K562 (cell line): ENCODE data around the gene PRICKLE4. TPM values are rescaled to one million over a fixed set of nuclear protein-coding genes. Genes with fewer than 3 reads are reported as not detected.

ENCODE experiments used
- ATAC-seq: fragments of 200-7000 bp; cut with Tn5 transposase; 3 replicates; pipeline ENCODE4 v1.9.1; 2020; ENCODE audit warnings: moderate library complexity
- BruUV-seq: library from RNA; stranded (reverse); fragments of 400-500 nt; replicated peaks from 2 replicates; lab custom pipeline; 2021; lab: Mats Ljungman, UMichigan
- CTCF ChIA-PET: fragments of 300-600 bp; formaldehyde crosslinking; extraction: SDS; loops from one replicate; lab custom pipeline; 2021; ENCODE audit warnings: low intra/inter-chr PET ratio; lab: Yijun Ruan, JAX
- POLR2A ChIA-PET: fragments of 300-600, 350-650 bp; sonication (Branson Sonifier 250); formaldehyde crosslinking; extraction: SDS; loops from one replicate; lab custom pipeline; 2021; ENCODE audit warnings: antibody characterized with exemption, inconsistent platforms; lab: Yijun Ruan, JAX
- DNase-seq, 4 experiments: peaks; one replicate each; pipeline versions ENCODE4 v3.0.0 to v3.0.0-alpha.2; 2011 to 2018; ENCODE audit warnings: low spot score in 3 of 4, mixed read lengths in 3 of 4; ENCODE audit errors: extremely low read depth in 1 of 4
- FAIRE-seq: peaks from 2 replicates; lab custom pipeline; 2011; peaks lifted over from hg19 to GRCh38; lab: Jason Lieb, UNC
- H2AFZ ChIP-seq: 2 replicates; pipeline ENCODE4 v1.6.0; 2011; ENCODE audit warnings: low read depth, low read length, control low read depth, inconsistent platforms
- H3K27ac ChIP-seq: fragments of 200-600 bp; 3 replicates; pipeline ENCODE4 v1.8.0; 2011; ENCODE audit warnings: low read depth, mild to moderate bottlenecking, control low read depth, inconsistent platforms, low read length, moderate library complexity, mixed read lengths; ENCODE audit errors: extremely low read depth
- H3K27me3 ChIP-seq, 2 experiments: fragments of 300-600 bp in 1 of 2; 2 replicates in 1 of 2; 3 replicates in 1 of 2; pipeline versions ENCODE4 v1.6.0 to v1.8.0; 2011; ENCODE audit warnings: inconsistent platforms in 2 of 2, low read length in 2 of 2, mild to moderate bottlenecking in 1 of 2, mixed read lengths in 1 of 2, moderate library complexity in 1 of 2; ENCODE audit not compliant: control insufficient read depth in 2 of 2, insufficient read depth in 2 of 2
- H3K36me3 ChIP-seq: fragments of 300-600 bp; 3 replicates; pipeline ENCODE4 v1.8.0; 2011; ENCODE audit warnings: mild to moderate bottlenecking, low read length, inconsistent platforms; ENCODE audit not compliant: control insufficient read depth, insufficient read depth
- H3K4me1 ChIP-seq, 2 experiments: fragments of 200-600 bp in 1 of 2; replicated peaks in 1 of 2; 2 replicates in 1 of 2; 3 replicates in 1 of 2; pipeline versions ENCODE4 v1.5.1 to v1.8.0; 2011; ENCODE audit warnings: inconsistent platforms in 2 of 2, low read length in 2 of 2, mild to moderate bottlenecking in 1 of 2, mixed read lengths in 1 of 2, moderate library complexity in 1 of 2; ENCODE audit not compliant: control insufficient read depth in 2 of 2, insufficient read depth in 2 of 2
- H3K4me2 ChIP-seq: 2 replicates; pipeline ENCODE4 v1.6.1; 2011; ENCODE audit warnings: low read length, control low read depth, inconsistent platforms, mixed read lengths; ENCODE audit not compliant: insufficient read depth
- H3K4me3 ChIP-seq: fragments of 200-600 bp; sonication (generic), shearing (Covaris generic); 2 replicates; pipeline ENCODE4 v1.5.1; 2016; ENCODE audit warnings: control low read depth, inconsistent platforms
- H3K79me2 ChIP-seq: fragments of 200-600 bp; 3 replicates; pipeline ENCODE4 v1.8.0; 2011; ENCODE audit warnings: low read length, inconsistent platforms; ENCODE audit not compliant: control insufficient read depth, insufficient read depth
- H3K9ac ChIP-seq, 2 experiments: 2 replicates each; pipeline versions ENCODE4 v1.6.0 to v1.6.1; 2011; ENCODE audit warnings: low read depth in 2 of 2, low read length in 2 of 2, control low read depth in 1 of 2, inconsistent platforms in 1 of 2, mild to moderate bottlenecking in 1 of 2, mixed read lengths in 1 of 2; ENCODE audit not compliant: insufficient read depth in 1 of 2
- H3K9me1 ChIP-seq: one replicate; pipeline ENCODE4 v1.6.0; 2011; ENCODE audit warnings: inconsistent platforms, mild to moderate bottlenecking, low read length, moderate library complexity; ENCODE audit not compliant: control insufficient read depth, insufficient read depth
- H3K9me3 ChIP-seq: replicated peaks from 2 replicates; pipeline ENCODE4 v1.5.1; 2011; ENCODE audit warnings: low read depth, low read length, inconsistent platforms; ENCODE audit not compliant: control insufficient read depth, insufficient read depth
- H4K20me1 ChIP-seq: replicated peaks from 2 replicates; pipeline ENCODE4 v1.6.1; 2011; ENCODE audit warnings: low read length, inconsistent platforms, mixed read lengths; ENCODE audit not compliant: control insufficient read depth, insufficient read depth
- ELF4 ChIP-seq: fragments of 450-650 bp; formaldehyde crosslinking; IDR thresholded peaks from 2 replicates; pipeline ENCODE4 v1.4.0; 2022; ENCODE audit warnings: missing genetic modification characterization
- HMGN3 ChIP-seq: IDR thresholded peaks from 2 replicates; pipeline ENCODE4 v1.6.1; 2011; ENCODE audit warnings: borderline replicate concordance, low read depth, mild to moderate bottlenecking, mixed read lengths, low read length; ENCODE audit not compliant: insufficient read length; ENCODE audit errors: extremely low read depth
- NRF1 ChIP-seq, 2 experiments: fragments of 450-650 bp; IDR thresholded peaks in 1 of 2; conservative IDR thresholded peaks in 1 of 2; 2 replicates each; pipeline ENCODE4 v1.6.1; 2014; ENCODE audit warnings: mild to moderate bottlenecking in 2 of 2
- PCBP1 ChIP-seq: fragments of 200-400 bp; formaldehyde crosslinking; IDR thresholded peaks from 2 replicates; pipeline ENCODE4 v1.6.1; 2018; ENCODE audit warnings: mild to moderate bottlenecking, low read depth, low read length; ENCODE audit not compliant: poor library complexity, severe bottlenecking
- POLR2AphosphoS2 ChIP-seq: IDR thresholded peaks from 2 replicates; pipeline ENCODE4 v1.6.1; 2012; ENCODE audit warnings: low read length, improper control_type of control experiment
- TCF7 ChIP-seq: sonication (generic); IDR thresholded peaks from 2 replicates; pipeline ENCODE4 v1.6.1; 2016; ENCODE audit warnings: antibody characterized with exemption, borderline replicate concordance
- YY1 ChIP-seq, 3 experiments: IDR thresholded peaks; 2 replicates each; pipeline ENCODE4 v1.6.1; 2011; ENCODE audit warnings: low read length in 2 of 3, mild to moderate bottlenecking in 2 of 3, moderate library complexity in 2 of 3, borderline replicate concordance in 1 of 3, control low read depth in 1 of 3, low read depth in 1 of 3; ENCODE audit not compliant: insufficient read depth in 3 of 3, insufficient replicate concordance in 2 of 3, control insufficient read depth in 1 of 3, insufficient read length in 1 of 3; ENCODE audit errors: extremely low read depth in 1 of 3
- ZNF175 ChIP-seq: fragments of 200-800 bp; sonication (Bioruptor generic); IDR thresholded peaks from 2 replicates; pipeline ENCODE4 v1.6.1; 2016; ENCODE audit warnings: low read depth, mild to moderate bottlenecking, missing genetic modification characterization, missing compliant biosample characterization
- ZNF57 ChIP-seq: fragments of 450-650 bp; formaldehyde crosslinking; IDR thresholded peaks from 2 replicates; pipeline ENCODE4 v1.4.0; 2020; ENCODE audit warnings: mild to moderate bottlenecking, moderate library complexity
- ZNF707 ChIP-seq: fragments of 250-450 bp; sonication (Bioruptor Pico); conservative IDR thresholded peaks from 2 replicates; pipeline ENCODE4 v1.8.0; 2022; ENCODE audit warnings: inconsistent platforms, mild to moderate bottlenecking, moderate library complexity
- WGBS: fragments of 100-300 bp; shearing (Covaris generic); methylation state at CpG from one replicate; pipeline ENCODE4 v1.1.6; 2016; ENCODE audit warnings: low coverage, mixed read lengths; ENCODE audit not compliant: insufficient coverage; ENCODE audit errors: missing lambda C conversion rate; 5-methylcytosine and 5-hydroxymethylcytosine counted together
- in situ Hi-C: fragments of 300-500 bp; cut with MboI; formaldehyde crosslinking; loops from 4 replicates; pipeline ENCODE4 v1.15.0; 2018; ENCODE audit warnings: inconsistent platforms, mixed read lengths
- intact Hi-C: fragments of 100-400 bp; cut with micrococcal nuclease; formaldehyde crosslinking; loops from 2 replicates; pipeline ENCODE4 v1.14.2; 2022
- polyA plus RNA-seq, 8 experiments: library from polyadenylated mRNA; depleted of rRNA in 4 of 8; stranded (reverse) in 5 of 8; unstranded in 3 of 8; fragments of >200 nt; fragmentation: Nextera tagmentation in 2 of 8; fragmentation: Illumina TruSeq in 1 of 8; extraction: Ambion mirVana in 2 of 8; extraction: Trizol in 1 of 8; gene quantifications; 2 replicates each; pipeline versions ENCODE4 v1.2.1 to v1.2.3, GENCODE V29; 2011 to 2014; ENCODE audit warnings: inconsistent platforms in 1 of 8, missing spikeins in 1 of 8
- total RNA-seq, 7 experiments: library from RNA; depleted of rRNA in 6 of 7; stranded (reverse); fragments of >200 nt in 6 of 7; fragmentation: Illumina TruSeq in 2 of 7; extraction: Trizol in 2 of 7; gene quantifications; 2 replicates each; pipeline versions ENCODE4 v1.2.1 to v1.2.3, GENCODE V29; 2011 to 2021; ENCODE audit warnings: low replicate concordance in 1 of 7
- TF ChIP-seq, protein P1 (sequence below), 2 experiments: fragments of 450-650 bp in 1 of 2; IDR thresholded peaks; 2 replicates each; pipeline ENCODE4 v1.6.1; 2011 to 2017; ENCODE audit warnings: low read depth in 2 of 2, antibody characterized with exemption in 1 of 2, borderline replicate concordance in 1 of 2, low read length in 1 of 2, mild to moderate bottlenecking in 1 of 2, mixed read lengths in 1 of 2; ENCODE audit not compliant: control insufficient read depth in 1 of 2
- TF ChIP-seq, protein P2 (sequence below): fragments of 450-650 bp; IDR thresholded peaks from 2 replicates; pipeline ENCODE4 v1.7.0; 2016; ENCODE audit warnings: borderline replicate concordance

Gene PRICKLE4
- total and polyA plus RNA-seq, 9 of the 15 experiments (the other 6 are each of a cell fraction or from before 2014, with no cell fraction given), result 0.20 to 0.32 (median 0.27) TPM; not detected in 6

DNA sequence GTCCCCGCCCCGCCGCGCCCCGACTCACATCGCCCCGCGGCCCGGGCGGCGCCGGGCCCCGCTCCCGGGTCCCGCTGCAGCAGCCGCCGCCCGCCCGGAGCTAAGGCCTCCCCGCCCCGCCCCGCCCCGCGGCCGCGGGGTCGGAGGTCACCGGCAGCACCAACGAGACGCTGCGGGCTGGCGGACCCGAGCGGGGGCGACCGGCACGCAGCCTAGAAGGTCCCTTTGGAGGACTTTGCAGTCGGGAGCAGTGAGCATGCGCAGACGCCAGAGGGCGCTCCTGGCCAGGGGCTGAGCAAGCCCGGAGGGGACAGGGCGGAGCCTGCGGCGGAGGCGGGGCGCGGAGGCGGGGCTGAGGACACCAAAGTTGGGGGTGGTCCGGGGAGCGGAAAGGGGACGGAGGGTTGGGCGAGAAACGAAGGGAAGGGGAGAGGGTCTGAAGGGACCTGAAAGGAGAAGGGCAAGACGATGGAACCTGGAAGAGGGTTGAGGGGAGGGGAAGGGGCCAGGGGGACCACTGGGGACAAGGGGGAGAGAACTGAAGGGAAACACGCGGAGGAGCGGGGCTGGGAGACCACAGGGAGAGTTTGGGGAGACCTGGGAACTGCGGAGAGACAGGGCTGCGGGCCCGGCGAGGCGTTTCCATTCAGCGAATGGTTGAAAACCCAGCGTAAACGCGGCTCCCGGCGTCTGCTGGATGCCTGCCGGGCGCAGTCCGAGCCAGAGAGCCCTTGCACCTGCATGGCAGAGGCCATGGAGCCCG is 613 bp upstream of the PRICKLE4 start, which contains the start of gene FRS3:
Gene FRS3 (minus strand): TSS at position 113 of the 763 bp plus-strand sequence. CDS start 2,913 bp downstream, outside the sequence.
- CTCF ChIA-PET, result interaction anchor here (0.7 to 4.3 kb wide), 11 partner anchors 44 to 1097 kb away, joined by 3 to 50 read pairs (median 4); partner anchors contain the start of gene TFEB
- H3K79me2 ChIP-seq, result peaks cover 6% of the 10 kb centered on the region; the same call in 1 of the 3 replicates
- POLR2A ChIA-PET, result interaction anchor here (0.5 kb wide), 1 partner anchor 17 kb away, joined by 3 read pairs; no protein-coding TSS in a partner anchor
- H3K4me1 ChIP-seq, result peaks cover 17 to 27% of the 10 kb centered on the region in 2 experiments
- no peaks in the 10 kb centered on the region; the same call in 1 of the 2 replicates for H4K20me1 ChIP-seq
- no peaks in the 10 kb centered on the region for H3K27me3 ChIP-seq
- WGBS, result 0% methylated on average over 43 of the region's 73 CpGs
- no TSS peak for BruUV-seq
- peak within 1 kb of the TSS; percentile 92 for H3K4me2 ChIP-seq
- H2AFZ ChIP-seq, result peak within 1 kb of the TSS; percentile 90
- H3K27ac ChIP-seq, result peak within 1 kb of the TSS; percentile 51; the same call in 2 of the 3 replicates
- intact Hi-C loops, result loop anchor here (1.0 to 5.0 kb wide), 6 partner anchors 178 to 1097 kb away; partner anchors contain the start of genes MRPS10 and RPL7L1
- H3K36me3 ChIP-seq, result peaks cover 10% of the 10 kb centered on the region; the same call in 2 of the 3 replicates
- no peaks in the 10 kb centered on the region for H3K9me1 ChIP-seq
- DNase-seq (peak; percentile 98 to 99 (median 98)), ATAC-seq (peak; percentile 94), FAIRE-seq (peak; percentile 97)
- H3K9ac ChIP-seq, result peak within 1 kb of the TSS; percentile 67 to 91
- no peaks in the 10 kb centered on the region for H3K9me3 ChIP-seq
- H3K4me3 ChIP-seq, result peak within 1 kb of the TSS; percentile 69
- in situ Hi-C loops, result loop anchor here (10.0 kb wide), 1 partner anchor 445 kb away; no protein-coding TSS in a partner anchor
- no peak for TF ChIP-seq ZNF175 (CRISPR knock-in tag)
- TF ChIP-seq, protein P1, sequence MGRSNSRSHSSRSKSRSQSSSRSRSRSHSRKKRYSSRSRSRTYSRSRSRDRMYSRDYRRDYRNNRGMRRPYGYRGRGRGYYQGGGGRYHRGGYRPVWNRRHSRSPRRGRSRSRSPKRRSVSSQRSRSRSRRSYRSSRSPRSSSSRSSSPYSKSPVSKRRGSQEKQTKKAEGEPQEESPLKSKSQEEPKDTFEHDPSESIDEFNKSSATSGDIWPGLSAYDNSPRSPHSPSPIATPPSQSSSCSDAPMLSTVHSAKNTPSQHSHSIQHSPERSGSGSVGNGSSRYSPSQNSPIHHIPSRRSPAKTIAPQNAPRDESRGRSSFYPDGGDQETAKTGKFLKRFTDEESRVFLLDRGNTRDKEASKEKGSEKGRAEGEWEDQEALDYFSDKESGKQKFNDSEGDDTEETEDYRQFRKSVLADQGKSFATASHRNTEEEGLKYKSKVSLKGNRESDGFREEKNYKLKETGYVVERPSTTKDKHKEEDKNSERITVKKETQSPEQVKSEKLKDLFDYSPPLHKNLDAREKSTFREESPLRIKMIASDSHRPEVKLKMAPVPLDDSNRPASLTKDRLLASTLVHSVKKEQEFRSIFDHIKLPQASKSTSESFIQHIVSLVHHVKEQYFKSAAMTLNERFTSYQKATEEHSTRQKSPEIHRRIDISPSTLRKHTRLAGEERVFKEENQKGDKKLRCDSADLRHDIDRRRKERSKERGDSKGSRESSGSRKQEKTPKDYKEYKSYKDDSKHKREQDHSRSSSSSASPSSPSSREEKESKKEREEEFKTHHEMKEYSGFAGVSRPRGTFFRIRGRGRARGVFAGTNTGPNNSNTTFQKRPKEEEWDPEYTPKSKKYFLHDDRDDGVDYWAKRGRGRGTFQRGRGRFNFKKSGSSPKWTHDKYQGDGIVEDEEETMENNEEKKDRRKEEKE (IDR thresholded peaks at IDR 0.05; ENCODE audit: borderline replicate concordance in 1 of 2, control insufficient read depth in 1 of 2, low read depth in 2 of 2, low read length in 1 of 2), result peak in 1 of 2 experiments; percentile 91; a peak in 2 of 4 replicates
- no peak for TF ChIP-seq POLR2AphosphoS2
- peak; percentile 89 for TF ChIP-seq HMGN3
- no peak for TF ChIP-seq ZNF707 (CRISPR knock-in tag)
- TF ChIP-seq YY1 (IDR thresholded peaks at IDR 0.05; ENCODE audit: borderline replicate concordance in 1 of 3, control insufficient read depth in 1 of 3, extremely low read depth in 1 of 3, insufficient read depth in 3 of 3, insufficient read length in 1 of 3, insufficient replicate concordance in 2 of 3, low read depth in 1 of 3, low read length in 2 of 3), result peak in 2 of 3 experiments; percentile 5 to 66
- peak; percentile 92 for TF ChIP-seq PCBP1
- TF ChIP-seq NRF1 (conservative IDR thresholded peaks at IDR 0.05 in 1 of 2, IDR thresholded peaks at IDR 0.05 in 1 of 2), result peak; percentile 72 to 79
- TF ChIP-seq, protein P2, sequence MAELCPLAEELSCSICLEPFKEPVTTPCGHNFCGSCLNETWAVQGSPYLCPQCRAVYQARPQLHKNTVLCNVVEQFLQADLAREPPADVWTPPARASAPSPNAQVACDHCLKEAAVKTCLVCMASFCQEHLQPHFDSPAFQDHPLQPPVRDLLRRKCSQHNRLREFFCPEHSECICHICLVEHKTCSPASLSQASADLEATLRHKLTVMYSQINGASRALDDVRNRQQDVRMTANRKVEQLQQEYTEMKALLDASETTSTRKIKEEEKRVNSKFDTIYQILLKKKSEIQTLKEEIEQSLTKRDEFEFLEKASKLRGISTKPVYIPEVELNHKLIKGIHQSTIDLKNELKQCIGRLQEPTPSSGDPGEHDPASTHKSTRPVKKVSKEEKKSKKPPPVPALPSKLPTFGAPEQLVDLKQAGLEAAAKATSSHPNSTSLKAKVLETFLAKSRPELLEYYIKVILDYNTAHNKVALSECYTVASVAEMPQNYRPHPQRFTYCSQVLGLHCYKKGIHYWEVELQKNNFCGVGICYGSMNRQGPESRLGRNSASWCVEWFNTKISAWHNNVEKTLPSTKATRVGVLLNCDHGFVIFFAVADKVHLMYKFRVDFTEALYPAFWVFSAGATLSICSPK, result 0 out of 2 replicates have a peak, but pooled peaks have one; percentile 65
- peak; percentile 84 for TF ChIP-seq ELF4 (CRISPR knock-in tag)
- peak; percentile 74 for TF ChIP-seq TCF7
- TF ChIP-seq ZNF57 (CRISPR knock-in tag), result no peak
